ENCODE results near the gene TMTC2.

- TF ChIP-seq CTCF (IDR thresholded peaks at IDR 0.05; ENCODE audit: extremely low read depth in 1 of 2, insufficient read depth in 1 of 2, low read depth in 1 of 2, low read length in 2 of 2) (no peak), EZH2 (IDR thresholded peaks at IDR 0.05; ENCODE audit: borderline replicate concordance, low read depth, low read length, severe bottlenecking) (no peak), POLR2A (IDR thresholded peaks at IDR 0.05; ENCODE audit: low read depth, low read length) (no peak), MAX (IDR thresholded peaks at IDR 0.05; ENCODE audit: insufficient read depth, insufficient read length) (no peak), GATA2 (IDR thresholded peaks at IDR 0.05; ENCODE audit: insufficient read depth, insufficient read length, low read depth, low read length) (no peak), POLR2AphosphoS5 (IDR thresholded peaks at IDR 0.05; ENCODE audit: insufficient read depth, low read depth, low read length) (no peak), FOS (IDR thresholded peaks at IDR 0.05; ENCODE audit: borderline replicate concordance, insufficient read depth, low read length) (no peak), MYC (IDR thresholded peaks at IDR 0.05; ENCODE audit: low read depth, low read length) (no peak)
These were observed 27.7 kb downstream of the TMTC2 start for GRCh38 chr12:82714427-82714826.
